Vagina (tissue), 2 donors: ENCODE results near the gene TSPAN9.
A peak's percentile ranks its signal among the peaks of the same experiment; 100 is the strongest.

Experiments used
- CTCF ChIP-seq, 3 experiments: fragments of 450-650 bp in 2 of 3; fragments of 200-600 bp in 1 of 3; sonication (generic) in 1 of 3; IDR thresholded peaks; one replicate each; pipeline ENCODE4 v1.5.1; 2017 to 2019; ENCODE audit warnings: antibody characterized with exemption in 3 of 3, mild to moderate bottlenecking in 2 of 3, moderate library complexity in 2 of 3
- POLR2A ChIP-seq, 2 donors: fragments of 450-650 bp; IDR thresholded peaks; one replicate each; pipeline ENCODE4 v1.6.1; 2017; ENCODE audit warnings: antibody characterized with exemption in 2 of 2, mild to moderate bottlenecking in 2 of 2, moderate library complexity in 2 of 2
- POLR2AphosphoS5 ChIP-seq, 2 donors: sonication (generic); formaldehyde crosslinking; IDR thresholded peaks; one replicate each; pipeline ENCODE4 v1.9.0; 2017; ENCODE audit warnings: antibody characterized with exemption in 2 of 2, mild to moderate bottlenecking in 2 of 2, low read depth in 1 of 2; ENCODE audit not compliant: insufficient read depth in 1 of 2

- peak; percentile 83 to 90 (median 87) for TF ChIP-seq CTCF (IDR thresholded peaks at IDR 0.05)
- TF ChIP-seq POLR2A (IDR thresholded peaks at IDR 0.05), result no peak
- TF ChIP-seq POLR2AphosphoS5 (IDR thresholded peaks at IDR 0.05; ENCODE audit: insufficient read depth in 1 of 2, low read depth in 1 of 2), result peak in 1 of 2 donors; percentile 15
Measured at GRCh38 chr12:3275171-3276041, 198.2 kb downstream of the TSPAN9 start.
